Measurements from ENCODE around the gene GPA33. TPM values are rescaled to one million over a fixed set of nuclear protein-coding genes. Genes with fewer than 3 reads are reported as not detected.

The GPA33 gene
- total and polyA plus RNA-seq, 2 donors (not counting 1 experiment from before 2014, with no cell fraction given), result not detected

DNA sequence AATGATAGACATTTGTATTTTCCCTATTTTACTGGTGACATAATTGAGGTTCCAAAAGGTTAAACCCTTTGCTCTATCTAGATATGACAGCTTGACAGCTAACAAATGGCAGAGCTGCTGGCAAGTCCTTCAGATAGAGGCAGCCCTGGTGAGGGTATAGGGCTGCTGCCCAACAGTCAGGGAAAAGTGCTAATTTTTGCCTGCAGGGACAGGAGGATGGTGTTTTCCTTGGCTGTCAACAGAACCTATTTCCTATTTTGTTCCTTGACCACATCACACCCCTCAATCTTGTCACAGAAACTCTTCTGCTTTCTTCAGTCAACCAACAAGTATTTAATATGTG lies 12.3 kb downstream of the GPA33 start:
- Histone ChIP-seq H3K4me1 (ENCODE audit: control insufficient read depth, extremely low read depth, insufficient read depth, low read length) (no peaks in the 10 kb centered on the region), H3K36me3 (ENCODE audit: control insufficient read depth, insufficient read depth, low read length) (no peaks in the 10 kb centered on the region), H2AFZ (ENCODE audit: low read length) (no peak overlapping the region), H3K27ac (ENCODE audit: insufficient read depth, low read length) (no peak overlapping the region), H3K4me3 (replicated peaks in 1 of 4; ENCODE audit: control extremely low read depth in 1 of 4, insufficient read depth in 1 of 4, low read depth in 3 of 4, low read length in 4 of 4) (no peak overlapping the region), H3K27me3 (ENCODE audit: control insufficient read depth, insufficient read depth, low read length) (no peaks in the 10 kb centered on the region), H3K4me2 (ENCODE audit: extremely low read depth, insufficient read depth, low read length) (no peak overlapping the region), H4K20me1 (ENCODE audit: control insufficient read depth, extremely low read depth, insufficient read depth, low read length) (no peaks in the 10 kb centered on the region), H3K9me3 (ENCODE audit: control insufficient read depth, insufficient read depth, low read depth, low read length) (no peaks in the 10 kb centered on the region), H3K79me2 (ENCODE audit: control insufficient read depth, insufficient read depth, low read length) (no peaks in the 10 kb centered on the region), H3K9ac (ENCODE audit: insufficient read depth, low read length) (no peak overlapping the region)
- TF ChIP-seq EZH2 (IDR thresholded peaks at IDR 0.05; ENCODE audit: low read length, missing control alignments) (no peak), CTCF (conservative IDR thresholded peaks at IDR 0.05 in 1 of 2, IDR thresholded peaks at IDR 0.05 in 1 of 2; ENCODE audit: low read depth in 1 of 2, low read length in 2 of 2) (no peak)
- no peak for DNase-seq (ENCODE audit: low read depth in 2 of 2)

DNA sequence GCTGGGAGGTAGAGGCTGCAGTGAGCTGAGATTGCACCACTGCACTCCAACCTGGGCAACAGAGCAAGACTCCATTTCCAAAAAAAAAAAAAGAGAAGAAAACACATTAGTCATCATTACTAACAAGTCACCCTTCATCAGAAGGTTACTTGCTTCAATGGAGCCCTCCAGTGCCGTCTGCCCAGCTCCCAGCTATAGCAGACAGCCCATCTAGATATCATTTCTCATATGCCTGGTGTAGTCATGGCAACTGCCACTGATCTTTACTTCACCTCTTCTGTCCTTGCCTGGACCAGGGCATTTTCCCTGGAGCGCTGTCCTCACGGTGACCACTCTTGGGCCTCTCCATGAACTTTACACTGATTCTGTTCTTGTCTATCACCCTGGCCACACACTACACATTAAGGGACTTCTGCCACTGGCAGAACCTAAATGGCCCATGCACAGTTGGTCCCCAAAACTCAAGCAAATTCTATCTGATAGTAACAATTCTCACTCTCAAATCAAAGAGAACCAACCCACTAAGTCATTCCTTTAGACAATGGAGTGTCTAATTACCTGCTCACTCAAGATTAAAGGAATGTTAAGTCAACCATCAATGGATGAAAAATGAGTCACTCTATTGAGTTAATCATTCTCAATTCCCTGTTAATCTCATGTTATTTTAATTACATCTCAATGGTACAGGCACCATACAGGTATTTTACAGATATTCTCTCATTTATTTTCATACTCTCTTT lies 12.9 kb downstream of the GPA33 start:
- no peak for DNase-seq (ENCODE audit: low read depth in 2 of 2)
- TF ChIP-seq CTCF (conservative IDR thresholded peaks at IDR 0.05 in 1 of 2, IDR thresholded peaks at IDR 0.05 in 1 of 2; ENCODE audit: low read depth in 1 of 2, low read length in 2 of 2), result no peak

DNA sequence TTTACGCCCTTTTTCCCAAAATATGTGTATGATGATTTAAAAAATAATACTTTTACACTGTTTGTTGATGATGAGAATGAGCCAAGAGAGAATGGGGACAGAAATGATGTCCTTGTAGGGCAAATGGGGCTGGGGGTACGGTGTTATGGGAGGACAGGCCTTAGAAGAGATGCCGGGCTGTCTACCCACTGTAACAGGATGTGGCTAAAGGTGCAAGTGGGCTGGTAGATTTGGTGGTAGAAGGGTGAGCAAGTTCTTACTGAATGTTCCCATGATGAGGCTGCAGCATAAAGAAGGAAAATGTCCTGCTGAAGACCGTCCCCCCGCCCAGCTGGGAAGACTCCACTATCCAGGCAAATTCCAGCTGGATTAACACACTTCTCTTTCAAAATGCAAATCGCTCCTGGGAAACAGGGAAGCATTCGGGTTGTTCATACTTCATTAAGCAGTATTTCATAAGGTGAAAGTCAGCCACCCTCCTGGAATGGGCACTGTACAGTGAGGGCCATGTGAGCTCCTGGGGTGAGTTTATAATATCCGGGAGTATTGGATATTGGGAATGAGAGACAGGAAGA lies 14.0 kb downstream of the GPA33 start:
- no peaks in the 10 kb centered on the region for H3K4me1 ChIP-seq (ENCODE audit: control insufficient read depth, extremely low read depth, insufficient read depth, low read length)
- no peaks in the 10 kb centered on the region for H3K36me3 ChIP-seq (ENCODE audit: control insufficient read depth, insufficient read depth, low read length)
- TF ChIP-seq EZH2 (IDR thresholded peaks at IDR 0.05; ENCODE audit: low read length, missing control alignments), result no peak
- TF ChIP-seq CTCF (conservative IDR thresholded peaks at IDR 0.05 in 1 of 2, IDR thresholded peaks at IDR 0.05 in 1 of 2; ENCODE audit: low read depth in 1 of 2, low read length in 2 of 2), result no peak
- H3K27ac ChIP-seq (ENCODE audit: insufficient read depth, low read length), result no peak overlapping the region
- H3K4me2 ChIP-seq (ENCODE audit: extremely low read depth, insufficient read depth, low read length), result no peak overlapping the region
- H3K79me2 ChIP-seq (ENCODE audit: control insufficient read depth, insufficient read depth, low read length), result no peaks in the 10 kb centered on the region
- no peaks in the 10 kb centered on the region for H4K20me1 ChIP-seq (ENCODE audit: control insufficient read depth, extremely low read depth, insufficient read depth, low read length)
- no peaks in the 10 kb centered on the region for H3K9me3 ChIP-seq (ENCODE audit: control insufficient read depth, insufficient read depth, low read depth, low read length)
- H2AFZ ChIP-seq (ENCODE audit: low read length), result no peak overlapping the region
- no peak for DNase-seq (ENCODE audit: low read depth in 2 of 2)
- no peak overlapping the region for H3K4me3 ChIP-seq (replicated peaks in 1 of 4; ENCODE audit: control extremely low read depth in 1 of 4, insufficient read depth in 1 of 4, low read depth in 3 of 4, low read length in 4 of 4)
- H3K9ac ChIP-seq (ENCODE audit: insufficient read depth, low read length), result no peak overlapping the region
- H3K27me3 ChIP-seq (ENCODE audit: control insufficient read depth, insufficient read depth, low read length), result no peaks in the 10 kb centered on the region

More for the DNA sequence above, 12.9 kb downstream of the GPA33 start:
- Histone ChIP-seq H3K36me3 (ENCODE audit: control insufficient read depth, insufficient read depth, low read length) (no peaks in the 10 kb centered on the region), H3K79me2 (ENCODE audit: control insufficient read depth, insufficient read depth, low read length) (no peaks in the 10 kb centered on the region), H3K4me3 (replicated peaks in 1 of 4; ENCODE audit: control extremely low read depth in 1 of 4, insufficient read depth in 1 of 4, low read depth in 3 of 4, low read length in 4 of 4) (no peak overlapping the region), H4K20me1 (ENCODE audit: control insufficient read depth, extremely low read depth, insufficient read depth, low read length) (no peaks in the 10 kb centered on the region), H3K9ac (ENCODE audit: insufficient read depth, low read length) (no peak overlapping the region), H3K27me3 (ENCODE audit: control insufficient read depth, insufficient read depth, low read length) (no peaks in the 10 kb centered on the region), H3K4me1 (ENCODE audit: control insufficient read depth, extremely low read depth, insufficient read depth, low read length) (no peaks in the 10 kb centered on the region), H3K27ac (ENCODE audit: insufficient read depth, low read length) (no peak overlapping the region), H3K4me2 (ENCODE audit: extremely low read depth, insufficient read depth, low read length) (no peak overlapping the region), H3K9me3 (ENCODE audit: control insufficient read depth, insufficient read depth, low read depth, low read length) (no peaks in the 10 kb centered on the region), H2AFZ (ENCODE audit: low read length) (no peak overlapping the region)
